Stimulated activated CD8-positive, alpha-beta memory T cell treated with anti-CD3 and anti-CD28 coated beads, Interleukin-12 subunit alpha, Interleukin-12 subunit beta, amount 100 ng/mL, for 4 hours (primary cell): ENCODE measurements around the gene R3HDM2.
"Not testable (repeated sequence)": the region's sequence is repeated elsewhere in the genome, so short reads cannot be mapped to it uniquely, and the experiment has no call there.

ENCODE experiments used
- DNase-seq: peaks from one replicate; pipeline ENCODE4 v3.0.0-alpha.2; 2020; ENCODE audit warnings: low read depth

Gene R3HDM2

GRCh38 chr12:57426948-57427347, 3.9 kb downstream of the R3HDM2 start:
- not testable (repeated sequence) for DNase-seq

GRCh38 chr12:57420482-57420881, 10.4 kb downstream of the R3HDM2 start:
- no peak for DNase-seq

GRCh38 chr12:57419495-57419894, 11.3 kb downstream of the R3HDM2 start:
- no peak for DNase-seq

GRCh38 chr12:57418255-57418654, 12.6 kb downstream of the R3HDM2 start:
- no peak for DNase-seq

- DNase-seq = no peak
Observed at GRCh38 chr12:57416039-57416996, 14.5 kb downstream of the R3HDM2 start.

GRCh38 chr12:57415088-57415487, 15.8 kb downstream of the R3HDM2 start:
- no peak for DNase-seq

- DNase-seq = not testable (repeated sequence)
Observed at GRCh38 chr12:57414160-57414559, 16.7 kb downstream of the R3HDM2 start.

GRCh38 chr12:57410534-57410933, 20.3 kb downstream of the R3HDM2 start:
- DNase-seq = no peak

GRCh38 chr12:57404966-57405640, 25.7 kb downstream of the R3HDM2 start:
- DNase-seq = no peak

- not testable (repeated sequence) for DNase-seq
Observed at GRCh38 chr12:57402156-57402555, 28.7 kb downstream of the R3HDM2 start.

- no peak for DNase-seq
Observed at GRCh38 chr12:57401165-57401564, 29.7 kb downstream of the R3HDM2 start.

- not testable (repeated sequence) for DNase-seq
Observed at GRCh38 chr12:57399718-57400463, 31.0 kb downstream of the R3HDM2 start.

- no peak for DNase-seq
Observed at GRCh38 chr12:57397441-57397840, 33.4 kb downstream of the R3HDM2 start.

GRCh38 chr12:57395121-57395520, 35.7 kb downstream of the R3HDM2 start:
- DNase-seq = no peak

- DNase-seq = no peak
Observed at GRCh38 chr12:57390174-57390573, 40.7 kb downstream of the R3HDM2 start.

GRCh38 chr12:57389033-57389432, 41.8 kb downstream of the R3HDM2 start:
- DNase-seq = no peak

- DNase-seq = no peak
Observed at GRCh38 chr12:57388425-57388824, 42.4 kb downstream of the R3HDM2 start.

GRCh38 chr12:57386187-57386720, 44.6 kb downstream of the R3HDM2 start:
- DNase-seq = no peak

GRCh38 chr12:57385586-57385985, 45.3 kb downstream of the R3HDM2 start:
- no peak for DNase-seq

GRCh38 chr12:57384478-57384877, 46.4 kb downstream of the R3HDM2 start:
- DNase-seq = no peak

- no peak for DNase-seq
Observed at GRCh38 chr12:57381693-57382220, 49.1 kb downstream of the R3HDM2 start.

GRCh38 chr12:57380300-57380699, 50.5 kb downstream of the R3HDM2 start:
- no peak for DNase-seq
